ENCODE data around the gene GPC2.

DNA sequence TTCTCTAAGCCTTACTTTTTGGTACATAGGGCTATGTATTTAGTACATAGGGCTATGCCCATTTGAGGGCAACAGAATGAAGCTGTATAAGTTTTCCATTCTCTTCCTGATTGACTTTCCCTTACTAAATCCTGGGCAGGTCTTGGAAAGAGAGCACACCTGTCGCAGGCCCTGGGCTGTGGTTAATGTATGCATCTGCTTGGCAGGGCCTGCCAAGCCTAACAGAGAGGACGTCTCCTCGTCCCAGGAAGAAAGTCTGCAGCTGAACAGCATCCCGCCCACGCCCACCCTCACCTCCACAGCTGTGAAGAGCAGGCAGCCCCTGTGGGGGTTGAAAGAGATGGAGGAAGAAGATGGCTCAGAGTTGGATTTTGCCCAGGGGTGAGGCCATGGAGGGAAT is 33.6 kb upstream of the GPC2 start:
- TF ChIP-seq CTCF (IDR thresholded peaks at IDR 0.05 in 2 of 3, conservative IDR thresholded peaks at IDR 0.05 in 1 of 3; ENCODE audit: borderline replicate concordance in 1 of 3, insufficient read depth in 1 of 3, low read depth in 2 of 3, low read length in 2 of 3) (no peak), CEBPB (IDR thresholded peaks at IDR 0.05; ENCODE audit: low read depth) (no peak), EGR1 (IDR thresholded peaks at IDR 0.05; ENCODE audit: low read depth) (no peak), JUND (IDR thresholded peaks at IDR 0.05) (no peak), SIN3A (IDR thresholded peaks at IDR 0.05; ENCODE audit: low read depth) (no peak)
- TF ChIP-seq, protein P1, sequence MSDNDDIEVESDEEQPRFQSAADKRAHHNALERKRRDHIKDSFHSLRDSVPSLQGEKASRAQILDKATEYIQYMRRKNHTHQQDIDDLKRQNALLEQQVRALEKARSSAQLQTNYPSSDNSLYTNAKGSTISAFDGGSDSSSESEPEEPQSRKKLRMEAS (IDR thresholded peaks at IDR 0.05): no peak

Data from HCT116 (cell line).